ENCODE data around the gene ARHGAP24.
"Not testable (repeated sequence)": the region's sequence is repeated elsewhere in the genome, so short reads cannot be mapped to it uniquely, and the experiment has no call there.

The ARHGAP24 gene

GRCh38 chr4:85482010-85482738 is 7.2 kb downstream of the ARHGAP24 start:
- no peak for DNase-seq (ENCODE audit: low read depth in 2 of 2)

DNA sequence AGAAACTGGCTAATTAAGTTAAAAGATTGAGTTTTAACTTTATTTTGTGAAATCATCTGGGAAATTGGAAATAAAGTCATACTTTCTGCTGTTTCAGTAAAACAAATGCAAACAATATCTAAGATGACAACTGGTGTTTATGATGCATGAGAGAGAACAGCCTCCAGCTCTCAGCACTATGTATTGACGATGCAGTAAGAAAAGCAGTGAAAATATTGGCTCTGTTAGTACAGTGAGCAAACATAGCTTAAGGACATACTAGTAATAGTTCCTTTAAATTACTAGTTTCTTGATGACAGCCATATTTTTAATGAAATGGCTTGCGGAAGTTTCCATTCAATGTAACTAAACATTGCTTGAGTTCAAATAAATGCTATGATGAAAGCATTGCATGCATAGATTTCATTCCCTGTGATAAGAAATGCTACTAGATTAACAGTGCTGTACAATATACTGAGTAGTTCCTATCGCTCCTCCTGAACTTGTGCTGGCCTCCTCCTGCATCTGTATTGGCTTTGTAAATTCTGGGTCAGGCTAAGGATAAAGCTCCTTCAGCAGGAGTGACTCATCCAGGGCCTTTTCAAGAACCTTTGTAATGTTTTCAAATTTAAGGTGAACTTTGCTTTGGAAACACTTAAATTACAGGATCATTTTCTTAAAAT is 11.6 kb downstream of the ARHGAP24 start:
- DNase-seq (ENCODE audit: low read depth in 2 of 2): no peak

DNA sequence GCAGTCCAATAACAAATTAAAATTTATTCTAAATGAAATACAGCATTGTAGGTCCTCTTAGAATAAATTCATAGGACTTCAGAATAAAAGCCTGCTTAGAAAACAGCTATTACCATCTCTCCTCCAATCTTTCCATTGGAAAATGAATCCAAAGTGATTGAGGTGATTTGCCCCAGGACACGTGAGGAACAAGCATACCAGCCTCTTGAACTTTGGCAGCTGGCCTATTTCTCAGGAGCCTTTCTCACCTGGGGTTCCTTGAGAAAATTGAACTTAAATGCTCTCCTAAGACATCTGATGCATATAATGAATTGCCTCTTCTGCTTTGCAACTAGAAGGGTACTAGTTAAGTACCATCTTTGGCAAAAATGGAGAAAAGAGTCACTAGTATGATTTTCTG is 13.5 kb downstream of the ARHGAP24 start:
- no peak for DNase-seq (ENCODE audit: low read depth in 2 of 2)

- DNase-seq (ENCODE audit: low read depth in 2 of 2): no peak
Measured at GRCh38 chr4:85489273-85489981, 14.5 kb downstream of the ARHGAP24 start.

- no peak for DNase-seq (ENCODE audit: low read depth in 2 of 2)
Measured at GRCh38 chr4:85491527-85491926, 16.6 kb downstream of the ARHGAP24 start.

DNA sequence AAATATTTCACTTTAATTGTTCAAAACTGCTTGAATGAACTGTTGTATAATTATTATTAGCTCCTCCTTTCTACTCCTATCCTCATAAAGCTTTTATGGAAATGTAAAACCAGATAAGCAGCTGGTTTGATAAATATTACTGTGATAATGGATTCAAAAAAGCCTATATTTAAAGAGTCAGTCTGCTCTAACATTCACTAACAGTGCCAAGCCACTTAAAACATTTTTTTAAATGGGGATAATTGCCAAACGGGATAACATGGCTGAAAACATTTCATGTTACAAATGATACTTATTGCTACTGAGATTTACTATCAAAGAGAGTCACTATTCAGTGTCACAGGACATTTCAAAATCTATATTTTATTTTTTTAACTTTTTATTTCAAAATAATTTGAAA is 17.4 kb downstream of the ARHGAP24 start:
- no peak for DNase-seq (ENCODE audit: low read depth in 2 of 2)

DNA sequence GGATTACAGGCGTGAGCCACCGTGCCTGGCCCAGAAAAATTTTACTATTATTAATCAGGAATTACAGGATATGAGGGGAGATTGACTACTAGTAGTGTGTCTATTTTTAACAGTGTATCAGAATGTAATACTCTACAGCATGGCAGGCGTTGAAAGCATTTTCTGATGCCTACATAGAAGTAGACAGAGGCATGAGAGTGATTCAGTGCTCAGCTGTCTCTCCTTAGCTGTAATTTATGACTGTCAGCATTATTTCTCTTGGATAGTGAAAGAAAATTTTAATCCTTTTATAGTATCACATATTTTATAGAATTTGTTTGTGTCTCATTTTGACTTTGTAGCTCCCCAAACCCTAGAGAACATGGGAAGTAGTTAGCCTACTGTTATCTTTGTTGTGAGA is 20.7 kb downstream of the ARHGAP24 start:
- DNase-seq (ENCODE audit: low read depth in 2 of 2): no peak

GRCh38 chr4:85496126-85496849 is 21.3 kb downstream of the ARHGAP24 start:
- DNase-seq (ENCODE audit: low read depth in 2 of 2): no peak

DNA sequence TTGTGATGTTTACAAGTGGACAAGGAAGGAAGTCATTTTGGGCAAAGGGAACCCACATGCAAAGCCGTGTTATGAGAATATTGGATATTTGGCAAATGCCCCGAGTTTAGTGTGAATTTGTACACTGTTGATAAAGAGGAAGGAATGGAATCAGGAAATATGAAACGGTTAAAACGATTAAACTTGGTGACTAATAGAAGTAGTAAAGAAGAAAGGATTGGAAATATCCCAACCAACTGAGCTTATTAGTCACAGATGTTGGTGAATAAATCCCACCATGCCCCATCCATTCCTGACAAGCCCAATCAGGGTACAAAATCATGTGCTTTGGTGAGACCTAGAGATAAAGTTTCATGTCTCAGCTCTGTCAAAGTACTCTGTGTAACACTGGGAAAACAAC is 22.0 kb downstream of the ARHGAP24 start:
- no peak for DNase-seq (ENCODE audit: low read depth in 2 of 2)

GRCh38 chr4:85498068-85498733 is 23.3 kb downstream of the ARHGAP24 start:
- DNase-seq (ENCODE audit: low read depth in 2 of 2): no peak

- DNase-seq (ENCODE audit: low read depth in 2 of 2): no peak
Measured at GRCh38 chr4:85499573-85499972, 24.6 kb downstream of the ARHGAP24 start.

DNA sequence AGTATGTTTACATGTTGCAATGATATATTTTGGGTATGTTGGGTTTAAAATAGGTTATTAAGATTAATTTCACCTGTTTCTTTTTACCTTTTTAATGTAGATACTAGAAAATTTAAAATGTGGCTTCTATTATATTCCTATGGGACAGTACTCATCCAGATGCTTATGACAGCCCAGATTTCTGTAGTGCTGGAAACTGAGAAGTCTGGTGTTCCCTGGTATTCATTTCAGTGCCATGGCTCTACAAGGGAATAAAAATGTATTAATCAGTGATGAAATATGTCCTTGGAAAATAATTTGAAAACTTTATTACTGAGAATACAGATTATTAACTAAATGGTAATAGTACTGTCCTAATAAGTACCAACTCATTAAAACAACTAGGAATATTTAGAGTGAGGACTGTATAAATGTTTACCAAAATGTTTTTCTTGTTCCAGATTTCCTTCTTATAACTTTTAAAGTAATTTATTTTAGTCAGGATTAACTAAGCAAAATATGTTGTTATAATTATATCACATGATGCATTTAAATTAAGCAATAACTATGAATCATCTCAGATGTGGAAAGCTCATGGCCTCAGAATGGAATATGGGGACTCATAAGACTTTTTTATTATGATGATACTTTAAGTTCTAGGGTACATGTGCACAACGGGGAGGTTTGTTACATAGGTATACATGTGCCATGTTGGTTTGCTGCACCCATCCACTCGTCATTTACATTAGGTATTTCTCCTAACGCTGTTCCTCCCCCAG is 25.3 kb downstream of the ARHGAP24 start:
- DNase-seq (ENCODE audit: low read depth in 2 of 2): no peak

- not testable (repeated sequence) for DNase-seq (ENCODE audit: low read depth in 2 of 2)
Measured at GRCh38 chr4:85501145-85501544, 26.2 kb downstream of the ARHGAP24 start.

DNA sequence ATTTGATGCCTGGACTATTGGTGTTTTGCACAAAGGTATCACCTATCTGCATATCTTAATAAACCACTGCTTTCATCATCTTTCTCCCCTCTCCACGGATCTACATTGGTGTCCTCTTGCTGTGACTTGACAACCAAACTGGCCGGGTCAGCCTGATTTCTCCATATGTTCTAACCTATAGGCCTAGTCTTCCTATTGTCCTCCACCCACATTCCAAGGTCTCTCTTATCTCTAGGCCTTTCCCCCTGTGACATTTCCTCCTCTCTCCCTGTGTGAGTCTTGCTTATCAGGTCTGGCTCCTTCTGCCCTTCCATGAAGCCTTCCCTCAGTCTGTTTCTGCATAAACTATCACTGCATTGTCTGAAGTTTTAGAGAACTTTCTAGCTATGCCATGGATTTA is 33.7 kb downstream of the ARHGAP24 start:
- DNase-seq (ENCODE audit: low read depth in 2 of 2): no peak

DNA sequence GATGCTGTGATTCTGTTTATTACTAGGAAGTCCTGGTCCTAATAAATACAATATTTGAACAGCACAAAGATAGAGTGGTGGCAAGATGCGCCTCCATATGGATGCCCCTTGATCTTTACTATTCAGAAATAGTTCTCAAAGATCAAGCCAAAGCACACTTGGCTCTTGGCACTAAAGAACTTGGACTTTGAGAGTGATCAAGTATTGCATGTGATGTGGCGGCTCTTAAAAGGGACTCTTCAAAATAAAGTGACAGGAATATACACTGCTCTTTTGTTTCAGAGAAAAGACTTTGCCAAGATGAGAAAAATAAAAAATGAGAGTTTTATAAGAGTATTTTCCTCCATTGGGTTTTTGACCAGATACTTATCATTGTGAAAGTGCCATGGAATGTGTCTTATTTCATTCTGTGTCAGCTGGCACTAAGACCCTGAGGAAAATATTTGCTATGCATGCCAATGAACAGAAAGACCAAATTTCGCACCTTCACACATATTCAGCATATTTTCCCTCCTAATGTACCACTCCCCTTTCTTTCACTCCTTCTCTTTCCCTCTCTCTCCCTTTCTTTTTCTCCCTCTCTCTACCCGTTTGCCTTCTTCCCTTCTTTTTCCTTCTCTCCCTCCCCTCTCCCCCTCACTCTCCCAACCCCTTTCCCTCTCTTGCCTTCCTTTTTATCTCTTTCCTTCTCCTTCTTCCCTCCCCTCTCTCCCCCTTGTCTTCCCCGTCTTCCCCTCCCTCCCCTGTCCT is 35.1 kb downstream of the ARHGAP24 start:
- no peak for DNase-seq (ENCODE audit: low read depth in 2 of 2)

DNA sequence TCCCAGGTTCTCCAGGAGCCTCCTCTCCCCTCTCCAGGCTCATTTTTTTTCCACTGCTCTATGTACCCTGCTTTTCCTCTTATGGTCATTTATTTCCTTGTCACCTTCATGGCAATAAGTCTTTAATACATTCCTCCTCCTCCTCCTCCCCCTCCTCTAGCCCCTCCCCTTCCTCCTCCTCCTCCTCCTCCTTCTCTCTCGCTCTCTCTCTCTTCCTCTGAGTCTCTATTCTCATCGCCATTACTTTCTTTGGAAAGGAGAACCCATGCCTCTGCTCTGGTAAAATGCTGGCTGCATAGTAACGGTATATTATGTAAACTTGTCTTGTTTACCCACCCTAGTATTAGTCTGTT is 35.7 kb downstream of the ARHGAP24 start:
- DNase-seq (ENCODE audit: low read depth in 2 of 2): no peak

- DNase-seq (ENCODE audit: low read depth in 2 of 2): no peak
Measured at GRCh38 chr4:85512446-85513205, 37.7 kb downstream of the ARHGAP24 start.

GRCh38 chr4:85514117-85514516 is 39.2 kb downstream of the ARHGAP24 start:
- DNase-seq (ENCODE audit: low read depth in 2 of 2): no peak

DNA sequence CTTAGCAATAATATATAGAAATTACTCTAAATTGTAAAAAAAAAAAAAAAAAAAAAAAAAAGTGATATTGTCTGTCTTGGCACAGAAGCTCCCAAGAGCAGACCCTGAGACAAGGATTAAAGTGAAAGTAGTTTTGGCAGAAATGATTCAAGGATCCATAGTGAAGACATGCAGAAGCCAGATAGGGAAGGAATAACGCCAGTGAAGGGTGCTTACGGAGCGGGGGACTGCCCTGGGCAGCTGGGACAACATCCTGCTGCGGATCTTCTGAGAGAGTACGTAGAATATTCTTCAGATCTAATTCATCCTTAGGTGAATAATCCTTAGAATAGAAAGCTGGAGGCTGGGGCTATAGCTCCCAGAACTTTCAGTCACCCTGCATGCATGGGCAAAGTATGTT is 39.8 kb downstream of the ARHGAP24 start:
- no peak for DNase-seq (ENCODE audit: low read depth in 2 of 2)

DNA sequence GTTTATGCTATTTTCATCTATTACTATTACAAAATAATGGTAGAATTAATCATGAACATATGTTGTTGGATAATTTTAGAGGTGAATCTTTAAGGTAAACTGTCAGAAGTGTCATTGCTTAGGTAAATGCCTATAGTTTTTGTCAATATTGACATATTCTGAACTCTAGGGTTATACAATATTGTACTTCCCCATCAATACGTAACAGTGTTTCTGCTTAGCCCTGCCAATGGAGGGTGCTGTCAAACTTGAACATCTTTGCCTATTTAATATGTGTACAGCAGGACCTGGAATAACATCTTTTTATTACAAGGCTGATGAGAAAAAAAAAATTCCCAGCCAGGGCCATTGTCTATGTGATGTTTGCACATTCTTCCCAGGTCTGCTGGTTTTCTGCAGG is 40.8 kb downstream of the ARHGAP24 start:
- no peak for DNase-seq (ENCODE audit: low read depth in 2 of 2)

Data from stimulated activated CD4-positive, alpha-beta T cell treated with anti-CD3 and anti-CD28 coated beads, Interleukin-1b, Interleukin-23, amount 100 ng/mL, for 4 hours (primary cell).